Fibroblast of skin of abdomen (primary cell): ENCODE measurements around the gene GLIS1.

ENCODE experiments used
- DNase-seq: peaks from one replicate; pipeline ENCODE4 v3.0.0-alpha.2; 2013

GLIS1 gene

GRCh38 chr1:53576866-53577760 lies 161.9 kb downstream of the GLIS1 start:
- DNase-seq: no peak

GRCh38 chr1:53576381-53576801 lies 162.6 kb downstream of the GLIS1 start:
- DNase-seq: no peak

- DNase-seq: no peak
Observed at GRCh38 chr1:53575955-53576320, 163.0 kb downstream of the GLIS1 start.

- no peak for DNase-seq
Observed at GRCh38 chr1:53575141-53575954, 163.6 kb downstream of the GLIS1 start.

GRCh38 chr1:53574621-53575020 lies 164.3 kb downstream of the GLIS1 start:
- DNase-seq: no peak

- DNase-seq: no peak
Observed at GRCh38 chr1:53573931-53574330, 165.0 kb downstream of the GLIS1 start.

DNA sequence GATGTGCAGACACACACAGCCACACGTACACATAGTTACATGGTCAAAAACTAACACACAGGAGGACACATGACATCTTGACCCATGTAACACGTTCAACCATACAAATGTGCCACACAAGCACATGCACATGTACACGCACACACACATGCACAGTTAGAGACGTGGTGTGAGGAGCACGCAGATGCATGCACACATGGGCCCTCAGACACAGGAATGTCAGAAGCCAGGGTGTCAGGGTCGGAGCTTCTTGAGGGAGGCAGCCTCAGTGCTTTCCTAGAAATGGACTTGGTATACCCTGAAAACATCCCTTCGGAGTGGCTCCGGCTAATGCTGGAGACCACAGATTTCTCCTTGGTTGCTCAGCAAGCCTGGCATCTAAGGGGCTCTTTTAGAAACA lies 165.4 kb downstream of the GLIS1 start:
- no peak for DNase-seq

GRCh38 chr1:53572815-53573173 lies 166.2 kb downstream of the GLIS1 start:
- DNase-seq: no peak

DNA sequence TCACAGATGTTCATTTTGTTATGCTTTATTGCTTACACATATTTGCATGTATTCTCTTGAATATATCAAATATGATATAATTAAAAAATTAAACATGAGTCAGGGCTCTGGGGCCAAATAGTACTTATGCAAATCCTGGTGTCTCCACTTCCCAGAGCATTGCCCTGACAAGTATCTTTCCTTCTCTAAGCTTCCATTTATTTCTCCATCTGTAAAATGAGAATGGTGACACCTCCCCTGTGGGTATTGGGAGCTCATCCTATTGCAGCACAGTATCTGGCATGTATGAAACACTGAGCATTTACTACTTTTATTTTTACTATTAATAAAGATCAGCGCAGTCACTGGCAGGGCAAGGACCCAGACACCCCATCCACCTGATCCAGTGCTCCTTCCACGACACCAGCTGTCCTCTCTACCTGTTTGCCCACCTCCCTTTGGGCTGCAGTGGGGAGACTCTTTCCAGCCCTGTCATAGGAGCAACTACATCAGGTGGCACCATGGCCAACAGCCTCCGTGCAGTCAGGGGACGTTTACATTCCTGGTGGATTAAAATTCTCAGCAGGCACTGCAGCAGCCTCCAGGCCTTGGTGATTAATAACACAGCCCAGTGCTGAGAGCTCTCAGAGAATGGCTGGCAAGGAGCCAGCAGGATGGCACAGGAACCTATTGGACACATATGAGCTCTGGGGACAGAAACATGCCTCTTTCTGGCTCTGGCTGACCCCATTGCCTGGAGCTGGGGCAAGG lies 166.7 kb downstream of the GLIS1 start:
- DNase-seq: peak; percentile 73

GRCh38 chr1:53568540-53568939 lies 170.4 kb downstream of the GLIS1 start:
- no peak for DNase-seq

DNA sequence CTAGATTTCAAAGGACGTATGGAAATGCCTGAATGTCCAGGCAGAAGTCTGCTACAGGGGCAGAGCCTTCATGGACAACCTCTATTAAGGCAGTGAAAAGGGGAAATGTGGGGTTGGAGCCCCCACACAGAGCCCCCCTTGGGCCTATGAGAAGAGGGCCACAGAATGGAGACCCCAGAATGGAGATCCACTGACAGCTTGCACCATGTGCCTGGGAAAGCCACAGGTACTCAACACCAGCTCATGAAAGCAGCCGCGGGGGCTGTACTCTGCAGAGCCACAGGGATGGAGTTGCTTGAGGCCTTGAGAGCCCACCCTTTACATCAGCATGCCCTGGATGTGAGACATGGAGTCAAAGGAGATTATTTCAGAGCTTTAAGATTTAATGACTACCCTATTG lies 171.1 kb downstream of the GLIS1 start:
- no peak for DNase-seq

DNA sequence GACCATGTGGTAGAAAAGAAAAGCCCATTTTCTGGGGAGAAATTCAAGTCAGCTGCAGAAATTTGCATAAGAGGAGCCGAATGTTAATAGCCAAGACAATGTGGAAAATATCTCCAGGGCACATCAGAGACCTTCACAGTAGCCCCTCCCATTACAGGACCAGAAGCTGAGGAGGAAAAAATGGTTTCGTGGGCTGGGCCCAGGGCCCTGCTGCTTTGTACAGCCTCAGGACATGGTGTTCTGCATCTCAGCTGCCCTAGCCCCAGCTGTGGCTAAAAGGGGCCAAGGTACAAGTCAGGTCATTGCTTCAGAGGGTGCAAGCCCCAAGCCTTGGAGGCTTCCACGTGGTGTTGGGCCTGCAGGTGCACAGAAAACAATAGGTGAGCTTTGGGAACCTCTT lies 171.5 kb downstream of the GLIS1 start:
- no peak for DNase-seq

- no peak for DNase-seq
Observed at GRCh38 chr1:53563611-53564010, 175.4 kb downstream of the GLIS1 start.

DNA sequence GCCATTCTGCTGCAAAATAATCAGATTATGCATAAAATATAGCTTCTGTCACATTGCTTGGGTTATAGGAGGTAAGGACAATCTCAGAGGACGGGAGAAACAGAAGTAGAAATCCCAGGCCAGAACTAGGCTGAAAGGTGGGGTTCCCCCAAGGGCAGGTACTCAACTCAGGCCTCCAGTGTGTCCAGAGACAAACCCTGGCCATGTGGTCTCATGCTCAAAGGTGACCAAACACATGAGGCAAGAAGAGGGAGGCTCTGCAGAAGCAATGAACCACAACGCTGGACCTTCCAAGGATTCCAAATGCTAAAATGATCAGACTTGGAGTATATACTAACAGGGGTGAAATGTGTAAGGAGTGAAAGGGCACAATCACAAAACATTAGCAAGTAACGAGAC lies 176.0 kb downstream of the GLIS1 start:
- DNase-seq: no peak

DNA sequence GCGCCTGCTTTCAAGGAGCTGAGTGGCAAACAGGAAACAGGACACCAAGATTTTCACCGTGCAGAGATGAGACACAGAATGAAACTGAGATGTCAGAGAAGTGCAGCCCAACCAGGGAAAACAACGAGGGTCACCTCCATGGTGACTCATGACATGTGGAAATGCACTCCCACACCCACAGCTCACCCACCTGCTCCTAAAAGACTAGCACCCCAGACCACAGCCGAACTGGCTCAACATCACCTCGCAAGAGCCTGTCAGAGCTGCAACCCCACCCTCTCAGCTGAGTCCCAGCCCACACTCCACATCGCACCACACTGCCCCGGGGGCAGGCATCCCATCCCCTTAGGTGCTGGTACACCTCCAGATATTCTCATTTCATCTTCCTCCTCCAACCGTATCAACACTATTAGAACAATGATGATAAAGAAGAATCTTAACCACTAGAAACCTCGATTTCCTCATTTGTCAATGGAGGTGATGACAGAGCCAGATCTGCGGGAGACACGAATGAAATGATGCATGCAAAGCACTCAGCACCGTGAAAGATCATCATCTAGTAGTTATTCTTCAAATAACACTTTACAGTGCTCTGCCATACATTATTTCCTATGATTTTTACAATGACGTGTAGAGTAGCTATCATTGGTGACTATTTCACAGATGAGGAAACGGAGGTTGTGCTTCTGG lies 176.5 kb downstream of the GLIS1 start:
- peak; percentile 43 for DNase-seq

GRCh38 chr1:53561503-53562105 lies 177.4 kb downstream of the GLIS1 start:
- no peak for DNase-seq

- no peak for DNase-seq
Observed at GRCh38 chr1:53560581-53561502, 178.1 kb downstream of the GLIS1 start.

DNA sequence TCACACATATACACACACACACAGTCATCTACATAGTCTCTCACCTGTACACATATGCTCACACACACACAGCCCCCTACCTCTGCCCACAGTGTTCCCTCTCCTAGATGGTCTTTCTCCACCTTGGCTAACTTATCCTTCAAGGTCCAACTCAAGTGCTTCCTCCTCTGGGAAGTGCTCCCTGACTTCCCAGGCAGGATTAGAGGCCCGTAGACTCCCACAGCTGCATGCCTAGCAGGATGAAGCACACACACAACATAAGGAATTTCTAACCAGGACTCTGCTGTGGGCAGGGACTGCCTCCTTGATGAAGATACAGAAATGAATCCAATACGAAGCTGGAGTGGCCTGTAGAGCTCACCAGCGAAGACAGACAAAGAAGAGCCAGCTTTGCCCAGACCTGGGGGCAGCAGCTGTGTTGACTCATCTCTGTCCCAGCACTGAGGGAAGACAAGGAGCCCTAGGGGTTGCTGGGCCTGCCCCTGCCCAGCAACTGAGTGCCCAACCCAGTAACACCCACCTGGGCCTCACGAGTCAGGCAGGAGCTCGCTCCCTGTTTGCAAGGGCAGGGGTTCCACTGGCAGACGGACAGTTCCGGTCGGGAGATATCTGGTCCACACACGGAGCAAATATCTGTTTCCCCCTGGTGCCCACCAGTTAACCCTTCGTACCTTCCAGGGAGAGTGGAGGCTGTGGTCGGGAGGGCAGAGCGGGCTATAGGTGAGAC lies 178.9 kb downstream of the GLIS1 start:
- DNase-seq: no peak

DNA sequence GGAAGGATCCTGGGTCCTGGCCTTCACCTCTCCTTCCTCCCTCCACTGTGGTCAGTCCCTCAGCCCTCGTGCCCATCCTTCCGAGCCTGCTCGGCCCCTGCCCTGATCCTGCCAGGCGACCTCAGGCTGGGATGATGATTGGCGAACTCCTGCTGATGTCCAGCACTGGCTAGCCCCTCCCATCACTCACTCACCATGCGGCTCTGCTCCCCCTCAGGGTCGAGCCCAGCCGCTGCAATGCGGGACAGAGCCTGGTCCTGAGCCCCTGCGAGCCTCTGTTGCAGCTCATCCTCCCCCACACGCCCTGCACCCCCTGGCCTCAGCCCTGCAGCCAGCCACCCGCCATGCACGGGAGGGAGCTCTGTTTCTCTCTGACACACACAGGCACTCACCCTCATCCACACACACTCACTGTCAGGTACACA lies 179.6 kb downstream of the GLIS1 start:
- DNase-seq: no peak

DNA sequence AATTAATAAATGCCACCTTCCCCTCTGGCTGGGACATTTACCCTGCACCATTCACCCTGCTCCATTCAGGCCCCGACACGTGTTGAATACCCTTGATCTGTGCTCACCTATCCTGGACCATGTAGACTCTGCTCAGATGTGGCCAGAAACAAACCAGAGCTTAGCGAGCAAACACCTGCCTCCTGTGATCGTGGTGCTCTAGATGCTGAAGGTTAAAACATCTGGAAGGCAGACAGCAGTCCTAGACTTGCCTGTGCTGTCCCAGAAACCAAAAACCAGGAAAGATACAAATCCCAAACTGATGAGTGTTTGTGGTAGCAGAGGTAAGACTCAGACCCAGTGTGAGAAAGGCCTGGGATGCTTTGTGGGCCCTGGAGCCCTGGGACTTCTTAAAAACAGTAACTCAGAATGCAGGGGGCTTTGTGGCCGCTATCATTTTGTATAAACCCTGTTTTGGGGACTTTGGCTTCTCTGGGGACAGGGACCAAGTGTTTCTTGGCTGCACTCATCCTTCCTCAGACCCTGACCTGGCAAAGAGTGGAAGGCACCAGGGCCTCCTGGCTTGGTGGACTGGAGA lies 180.1 kb downstream of the GLIS1 start:
- no peak for DNase-seq
